NCI-H446 treated with DMSO at 0.1 percent for 48 hours (cell line): ENCODE data around the gene GABRG3.
"Not testable (repeated sequence)": the region's sequence is repeated elsewhere in the genome, so short reads cannot be mapped to it uniquely, and the experiment has no call there.

ENCODE experiments used
- DNase-seq: peaks from one replicate; lab custom pipeline; 2025; lab: John Stamatoyannopoulos, UW

Gene GABRG3

GRCh38 chr15:27339138-27339537 lies 368.2 kb downstream of the GABRG3 start:
- DNase-seq: no peak

DNA sequence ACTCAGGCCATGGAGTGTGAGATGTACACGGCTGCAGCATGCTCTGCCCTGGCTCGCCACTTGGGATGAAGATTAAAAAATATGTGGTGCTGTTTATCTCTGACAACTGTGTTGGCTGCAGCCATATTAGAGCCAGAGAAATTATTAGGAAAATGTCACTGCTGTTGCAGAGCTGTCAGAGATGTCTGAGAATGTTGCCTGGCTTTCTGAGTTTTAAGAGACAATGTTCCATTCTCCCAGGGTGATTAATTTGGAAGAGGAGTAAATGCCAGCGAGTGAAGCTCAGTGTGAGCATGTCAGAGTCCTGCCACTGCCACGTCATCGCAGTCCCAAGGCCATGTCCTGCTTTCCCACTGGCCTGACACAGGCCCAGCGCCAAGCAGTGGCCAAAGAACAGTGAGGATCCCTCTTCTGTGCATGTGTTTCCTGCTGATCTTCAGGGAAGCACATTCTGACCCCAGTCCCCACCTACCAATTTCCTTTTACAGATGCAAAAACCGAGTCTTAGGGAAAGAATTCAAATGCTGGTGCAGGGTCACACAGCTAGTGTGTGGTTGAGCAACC lies 370.9 kb downstream of the GABRG3 start:
- no peak for DNase-seq

DNA sequence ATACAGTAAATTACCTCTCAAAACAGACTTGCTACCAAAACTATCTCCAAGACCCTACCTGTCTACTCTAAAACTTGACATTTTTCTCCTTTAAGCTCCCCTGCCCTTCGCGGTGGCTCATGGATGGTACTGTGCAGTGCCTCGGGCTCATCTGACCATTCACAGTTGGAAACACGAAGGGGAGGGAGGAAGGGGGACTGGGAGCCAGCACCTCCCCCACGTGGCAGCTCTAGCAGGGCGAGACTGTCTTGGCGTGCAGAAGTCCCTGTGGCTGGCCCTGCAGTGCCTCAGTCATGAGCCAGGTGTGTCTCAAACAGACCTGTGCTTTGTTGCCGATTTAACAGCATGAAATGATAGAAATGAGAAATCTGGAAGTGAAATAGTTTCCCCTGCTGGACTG lies 372.0 kb downstream of the GABRG3 start:
- DNase-seq: no peak

GRCh38 chr15:27352136-27352535 lies 381.2 kb downstream of the GABRG3 start:
- no peak for DNase-seq

DNA sequence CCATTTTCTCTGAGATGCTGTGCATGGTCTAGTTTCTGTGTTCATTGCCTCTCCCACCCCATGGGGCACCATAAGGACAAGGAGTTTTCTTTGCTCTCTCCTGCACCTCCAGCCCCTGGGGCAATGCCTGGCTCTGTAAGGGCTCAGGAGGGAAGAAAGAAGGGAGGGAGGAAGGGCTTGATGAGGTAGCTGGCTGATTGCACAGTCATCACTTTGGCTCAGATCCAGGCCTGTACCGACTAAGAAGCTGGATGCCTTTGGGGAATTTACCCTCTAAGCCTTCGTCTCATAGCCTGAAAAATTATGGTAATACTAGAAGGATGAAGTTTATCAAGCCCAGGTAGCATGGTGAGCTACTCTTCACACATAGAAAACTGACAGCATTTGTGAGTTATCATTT lies 382.9 kb downstream of the GABRG3 start:
- DNase-seq: no peak

GRCh38 chr15:27358751-27359434 lies 387.9 kb downstream of the GABRG3 start:
- DNase-seq: no peak

- no peak for DNase-seq
Measured at GRCh38 chr15:27359586-27359985, 388.6 kb downstream of the GABRG3 start.

GRCh38 chr15:27360316-27360715 lies 389.3 kb downstream of the GABRG3 start:
- DNase-seq: no peak

DNA sequence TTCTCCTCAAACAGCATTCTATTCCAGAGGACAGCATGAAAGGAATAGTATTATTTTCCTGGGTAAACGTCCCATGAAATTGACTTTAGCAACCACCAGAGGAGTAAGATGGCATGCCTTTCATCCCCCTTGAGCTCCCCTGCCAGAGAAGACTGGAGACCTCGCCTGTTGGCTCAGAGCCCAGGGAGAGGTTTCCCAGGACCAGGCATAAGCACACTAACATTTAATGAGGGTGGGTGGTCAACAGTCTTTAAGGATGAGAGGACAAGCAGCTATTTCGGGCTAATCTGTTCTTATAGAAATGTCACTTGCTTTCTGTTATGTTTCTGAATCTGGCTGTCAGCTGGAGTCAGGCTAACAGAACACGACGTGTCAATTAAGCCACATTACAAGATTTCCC lies 390.5 kb downstream of the GABRG3 start:
- DNase-seq: no peak

- DNase-seq: no peak
Measured at GRCh38 chr15:27365456-27365855, 394.5 kb downstream of the GABRG3 start.

DNA sequence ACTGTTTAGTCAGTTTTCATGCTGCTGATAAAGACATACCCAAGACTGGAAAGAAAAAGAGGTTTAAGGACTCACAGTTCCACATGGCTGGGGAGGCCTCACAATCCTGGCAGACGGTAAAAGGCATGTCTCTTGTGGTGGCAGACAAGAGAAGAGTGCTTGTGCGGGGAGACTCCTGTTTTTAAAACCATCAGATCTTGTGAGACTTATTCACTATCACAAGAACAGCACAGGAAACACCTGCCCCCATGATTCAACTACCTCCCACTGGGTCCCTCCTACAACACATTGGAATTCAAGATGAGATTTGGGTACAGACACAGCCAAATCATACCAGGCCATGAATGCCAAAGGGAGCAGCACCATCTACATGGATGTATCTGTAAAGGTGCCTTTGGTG lies 406.4 kb downstream of the GABRG3 start:
- not testable (repeated sequence) for DNase-seq

DNA sequence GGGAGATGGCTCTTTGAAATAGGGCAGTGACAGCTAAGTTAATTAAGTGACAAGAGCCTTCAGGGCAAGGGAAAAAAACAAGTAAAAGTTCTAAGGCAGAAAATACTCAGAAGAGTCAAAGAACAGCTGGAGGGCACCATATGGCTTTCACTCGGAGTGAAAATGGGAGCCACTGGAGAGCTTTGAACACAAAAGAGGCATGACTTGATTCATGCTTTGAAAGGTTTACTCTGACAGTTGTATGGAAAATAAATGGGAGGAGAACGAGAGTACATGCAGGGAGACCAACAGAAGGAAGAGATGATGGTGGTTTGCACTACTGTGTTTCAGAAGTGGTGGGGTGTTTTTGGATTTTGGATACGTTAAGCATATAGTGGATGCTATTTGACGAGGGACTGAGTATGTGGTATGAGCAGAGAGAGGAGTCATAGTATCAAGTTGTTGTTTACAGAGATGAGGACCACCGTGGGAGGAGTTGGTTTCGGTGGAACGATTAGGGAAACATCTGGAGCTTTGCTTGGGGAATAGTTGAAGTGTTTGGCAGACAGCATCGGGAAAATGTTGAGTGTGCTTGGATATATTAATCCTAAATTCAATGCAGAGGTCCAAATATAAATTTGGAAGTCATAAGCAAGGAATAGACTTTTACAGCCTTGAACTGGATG lies 411.5 kb downstream of the GABRG3 start:
- DNase-seq: peak; percentile 2

GRCh38 chr15:27383726-27384125 lies 412.7 kb downstream of the GABRG3 start:
- no peak for DNase-seq

DNA sequence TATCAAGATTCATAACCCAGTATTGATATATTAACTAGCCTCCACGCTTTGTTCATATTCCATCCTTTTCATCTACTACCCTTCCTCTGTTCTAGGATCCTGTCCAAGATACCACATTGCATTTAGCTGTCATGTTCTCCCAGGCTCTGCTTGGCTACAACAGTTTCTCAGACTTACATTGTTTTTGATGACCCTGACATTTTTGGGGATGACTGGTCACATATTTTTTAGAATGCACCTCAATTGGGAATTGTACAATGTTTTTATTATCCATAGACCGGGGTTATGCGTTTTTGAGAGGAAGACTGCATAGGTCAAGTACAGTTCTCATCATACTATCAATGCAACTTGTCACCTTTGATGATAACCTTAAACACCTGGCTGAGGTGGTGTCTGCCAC lies 421.2 kb downstream of the GABRG3 start:
- no peak for DNase-seq

GRCh38 chr15:27396521-27396920 lies 425.5 kb downstream of the GABRG3 start:
- DNase-seq: no peak

- DNase-seq: no peak
Measured at GRCh38 chr15:27396996-27397395, 426.0 kb downstream of the GABRG3 start.

GRCh38 chr15:27398631-27399161 lies 427.7 kb downstream of the GABRG3 start:
- no peak for DNase-seq

DNA sequence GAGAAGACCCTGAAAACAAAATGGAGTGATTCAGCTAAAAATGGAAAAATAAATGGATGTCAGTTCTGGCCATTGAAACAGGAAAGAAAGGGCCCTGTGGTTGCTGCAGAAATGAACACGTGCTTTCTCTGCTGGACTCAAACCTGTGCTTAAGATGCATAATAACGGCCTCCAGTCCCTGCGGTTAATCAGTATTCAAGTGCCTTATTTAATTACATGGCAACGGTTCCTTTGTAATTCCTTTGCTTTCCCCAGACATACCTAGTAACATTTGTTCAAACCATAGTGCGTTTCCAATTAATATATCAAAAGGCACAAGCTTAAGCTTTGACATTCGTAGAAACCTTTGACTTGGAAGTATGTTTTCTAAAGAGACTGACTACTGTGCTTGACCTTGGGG lies 428.3 kb downstream of the GABRG3 start:
- no peak for DNase-seq

GRCh38 chr15:27401471-27401870 lies 430.5 kb downstream of the GABRG3 start:
- no peak for DNase-seq

DNA sequence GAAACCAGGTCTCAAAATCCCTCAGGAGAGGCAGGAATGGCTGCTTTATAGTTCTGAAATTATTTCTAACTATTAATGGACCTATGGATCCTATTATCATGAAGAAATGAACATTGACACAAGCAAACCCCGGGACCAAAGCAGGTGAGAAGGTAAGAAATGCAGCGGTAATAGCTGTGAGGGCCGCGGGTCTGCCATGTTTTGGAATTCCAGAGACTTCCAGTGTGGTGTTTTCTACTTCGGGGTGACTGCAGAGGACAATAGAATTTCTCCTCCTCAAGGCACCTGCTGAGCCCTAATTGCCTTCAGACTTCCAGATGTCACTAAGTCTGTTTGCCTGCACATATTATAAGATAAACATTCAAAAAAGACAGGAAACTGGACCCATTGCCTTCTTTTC lies 437.4 kb downstream of the GABRG3 start:
- DNase-seq: no peak

DNA sequence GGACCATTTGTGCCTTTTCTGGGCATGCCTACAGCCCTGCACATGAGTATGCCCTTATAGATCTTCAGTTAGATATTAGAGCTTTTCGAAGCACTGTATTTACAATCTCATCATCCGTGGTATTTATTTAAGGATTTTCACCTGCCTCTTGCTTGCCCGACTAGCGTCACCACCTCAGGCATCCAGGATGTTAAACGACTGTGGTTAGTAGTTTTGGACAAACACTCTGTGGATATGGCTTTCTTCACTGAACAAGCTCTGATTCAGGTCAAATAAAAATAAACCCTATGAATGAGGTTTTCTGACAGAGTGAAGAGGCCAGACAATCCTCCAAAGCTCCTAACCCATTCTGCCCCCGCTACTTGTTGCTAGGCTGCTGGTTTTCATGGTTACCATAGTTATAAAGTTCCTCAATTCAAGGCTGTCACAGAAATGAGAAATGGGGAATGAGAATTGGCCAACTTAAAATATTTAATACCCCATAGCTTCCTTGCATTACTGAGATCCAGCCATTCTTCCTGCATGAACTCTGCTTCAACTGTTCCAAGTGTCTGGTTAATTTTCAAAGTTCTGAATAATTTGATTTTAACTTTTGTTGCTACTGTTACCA lies 440.1 kb downstream of the GABRG3 start:
- DNase-seq: no peak

- no peak for DNase-seq
Measured at GRCh38 chr15:27412415-27412814, 441.4 kb downstream of the GABRG3 start.
